ENCODE data around the gene ANTXR1.

- TF ChIP-seq, protein P1, sequence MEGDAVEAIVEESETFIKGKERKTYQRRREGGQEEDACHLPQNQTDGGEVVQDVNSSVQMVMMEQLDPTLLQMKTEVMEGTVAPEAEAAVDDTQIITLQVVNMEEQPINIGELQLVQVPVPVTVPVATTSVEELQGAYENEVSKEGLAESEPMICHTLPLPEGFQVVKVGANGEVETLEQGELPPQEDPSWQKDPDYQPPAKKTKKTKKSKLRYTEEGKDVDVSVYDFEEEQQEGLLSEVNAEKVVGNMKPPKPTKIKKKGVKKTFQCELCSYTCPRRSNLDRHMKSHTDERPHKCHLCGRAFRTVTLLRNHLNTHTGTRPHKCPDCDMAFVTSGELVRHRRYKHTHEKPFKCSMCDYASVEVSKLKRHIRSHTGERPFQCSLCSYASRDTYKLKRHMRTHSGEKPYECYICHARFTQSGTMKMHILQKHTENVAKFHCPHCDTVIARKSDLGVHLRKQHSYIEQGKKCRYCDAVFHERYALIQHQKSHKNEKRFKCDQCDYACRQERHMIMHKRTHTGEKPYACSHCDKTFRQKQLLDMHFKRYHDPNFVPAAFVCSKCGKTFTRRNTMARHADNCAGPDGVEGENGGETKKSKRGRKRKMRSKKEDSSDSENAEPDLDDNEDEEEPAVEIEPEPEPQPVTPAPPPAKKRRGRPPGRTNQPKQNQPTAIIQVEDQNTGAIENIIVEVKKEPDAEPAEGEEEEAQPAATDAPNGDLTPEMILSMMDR (IDR thresholded peaks at IDR 0.05; ENCODE audit: borderline replicate concordance, extremely low read depth, low read length, poor library complexity, severe bottlenecking) = no peak
- no peak for TF ChIP-seq EZH2 (IDR thresholded peaks at IDR 0.05; ENCODE audit: borderline replicate concordance, low read depth, low read length, severe bottlenecking)
These were observed 170.7 kb downstream of the ANTXR1 start for GRCh38 chr2:69183659-69184058.

Data from DND-41 (cell line).